H1 (cell line): ENCODE measurements around the gene SPECC1. TPM values are rescaled to one million over a fixed set of nuclear protein-coding genes. Genes with fewer than 3 reads are reported as not detected.

ENCODE experiments used
- ASH2L ChIP-seq: fragments of 200-600, 300-600 bp; sonication (generic); IDR thresholded peaks from one replicate; pipeline ENCODE4 v1.7.1; 2017; ENCODE audit warnings: low read length
- ATF2 ChIP-seq: IDR thresholded peaks from 2 replicates; pipeline ENCODE4 v1.6.1; 2012; ENCODE audit warnings: low read length, inconsistent platforms
- BACH1 ChIP-seq: IDR thresholded peaks from 2 replicates; pipeline ENCODE4 v1.6.1; 2012; ENCODE audit warnings: low read length, improper control_type of control experiment
- CBX5 ChIP-seq: fragments of 300-800, 300-1000 bp; sonication (generic); IDR thresholded peaks from 2 replicates; pipeline ENCODE4 v1.7.1; 2016; ENCODE audit warnings: antibody characterized with exemption, low read length, low read depth
- CBX8 ChIP-seq: fragments of 300-800, 300-1000 bp; sonication (generic); IDR thresholded peaks from 2 replicates; pipeline ENCODE4 v1.7.1; 2016; ENCODE audit warnings: low read depth, low read length, borderline replicate concordance
- CHD1 ChIP-seq: IDR thresholded peaks from 2 replicates; pipeline ENCODE4 v1.6.1; 2012; ENCODE audit warnings: low read depth, low read length, improper control_type of control experiment
- CREB1 ChIP-seq: IDR thresholded peaks from 2 replicates; pipeline ENCODE4 v1.6.1; 2012; ENCODE audit warnings: inconsistent platforms
- GTF2F1 ChIP-seq: IDR thresholded peaks from 2 replicates; pipeline ENCODE4 v1.6.1; 2012; ENCODE audit warnings: low read depth, low read length, improper control_type of control experiment, borderline replicate concordance
- HDAC2 ChIP-seq, 2 experiments: fragments of 300-600 bp in 1 of 2; sonication (generic) in 1 of 2; IDR thresholded peaks; 2 replicates each; pipeline ENCODE4 v1.6.1; 2011 to 2012; ENCODE audit warnings: low read depth in 2 of 2, low read length in 2 of 2, mild to moderate bottlenecking in 2 of 2, moderate library complexity in 2 of 2, borderline replicate concordance in 1 of 2, inconsistent platforms in 1 of 2
- HDAC6 ChIP-seq: IDR thresholded peaks from one replicate; pipeline ENCODE4 v1.7.1; 2012; ENCODE audit warnings: low read depth, mild to moderate bottlenecking, inconsistent platforms, low read length, moderate library complexity
- KDM4A ChIP-seq: IDR thresholded peaks from one replicate; pipeline ENCODE4 v1.7.1; 2012; ENCODE audit warnings: low read depth, mild to moderate bottlenecking, moderate library complexity, low read length, inconsistent platforms; ENCODE audit not compliant: severe bottlenecking
- MAX ChIP-seq: IDR thresholded peaks from 2 replicates; pipeline ENCODE4 v1.6.1; 2012; ENCODE audit warnings: inconsistent platforms
- POLR2A ChIP-seq, 2 experiments: IDR thresholded peaks; 1 replicate in 1 of 2; 2 replicates in 1 of 2; pipeline ENCODE4 v1.6.1; 2011; ENCODE audit warnings: low read depth in 2 of 2, low read length in 2 of 2, mild to moderate bottlenecking in 2 of 2; ENCODE audit errors: control extremely low read depth in 1 of 2
- RAD21 ChIP-seq, 2 experiments: IDR thresholded peaks in 1 of 2; conservative IDR thresholded peaks in 1 of 2; 2 replicates each; pipeline ENCODE4 v1.6.1; 2011; ENCODE audit warnings: low read depth in 2 of 2, low read length in 2 of 2, improper control_type of control experiment in 1 of 2, inconsistent platforms in 1 of 2, mild to moderate bottlenecking in 1 of 2, moderate library complexity in 1 of 2
- RBBP5 ChIP-seq: IDR thresholded peaks from 2 replicates; pipeline ENCODE4 v1.7.1; 2012; ENCODE audit warnings: low read depth, mild to moderate bottlenecking, inconsistent platforms, low read length, moderate library complexity, borderline replicate concordance
- RFX5 ChIP-seq: IDR thresholded peaks from 2 replicates; pipeline ENCODE4 v1.6.1; 2011; ENCODE audit warnings: low read depth, low read length, improper control_type of control experiment, borderline replicate concordance
- RXRA ChIP-seq: IDR thresholded peaks from 2 replicates; pipeline ENCODE4 v1.6.1; 2011; ENCODE audit warnings: low read depth, mild to moderate bottlenecking, low read length, moderate library complexity; ENCODE audit not compliant: insufficient read depth
- SP1 ChIP-seq: IDR thresholded peaks from 2 replicates; pipeline ENCODE4 v1.6.1; 2011; ENCODE audit warnings: low read depth, low read length
- SUZ12 ChIP-seq: fragments of 200-600 bp; sonication (generic); IDR thresholded peaks from 2 replicates; pipeline ENCODE4 v1.6.1; 2012; ENCODE audit warnings: mild to moderate bottlenecking, inconsistent platforms, low read length, moderate library complexity, mixed read lengths
- TAF7 ChIP-seq: optimal IDR thresholded peaks from 2 replicates; pipeline ENCODE3; 2011; ENCODE audit warnings: low read depth, mild to moderate bottlenecking, inconsistent platforms, low read length, moderate library complexity, borderline replicate concordance
- TCF12 ChIP-seq: IDR thresholded peaks from 2 replicates; pipeline ENCODE4 v1.6.1; 2011; ENCODE audit warnings: low read depth, mild to moderate bottlenecking, low read length
- TEAD4 ChIP-seq: IDR thresholded peaks from 2 replicates; pipeline ENCODE4 v1.6.1; 2012; ENCODE audit warnings: low read depth, low read length, inconsistent platforms, mixed read lengths
- YY1 ChIP-seq: IDR thresholded peaks from 2 replicates; pipeline ENCODE4 v1.6.1; 2011; ENCODE audit warnings: low read depth, mild to moderate bottlenecking, low read length
- polyA plus RNA-seq, 7 experiments: library from polyadenylated mRNA; depleted of rRNA in 3 of 7; stranded (reverse) in 5 of 7; unstranded in 2 of 7; fragments of >200 nt in 5 of 7; fragments of 200-250 nt in 2 of 7; gene quantifications; 1 replicate in 5 of 7; 2 replicates in 1 of 7; 4 replicates in 1 of 7; pipeline versions ENCODE4 v1.2.1 to v1.2.3, GENCODE V29; 2011 to 2013; ENCODE audit warnings: missing spikeins in 2 of 7, mixed read lengths in 2 of 7
- total RNA-seq: library from RNA; stranded (reverse); fragmentation: NEBNext Ultra II Directional; extraction: Animal tissue kit (Norgen Biotek cat#: 25700); gene quantifications from 2 replicates; pipeline ENCODE4 v1.2.1, GENCODE V29; 2021

SPECC1 gene
- total and polyA plus RNA-seq, 2 of the 8 experiments (the other 6 are each of a cell fraction or from before 2014, with no cell fraction given), result 35.8 to 87.9 TPM

- TF ChIP-seq ATF2, result no peak
- peak in 1 of 2 experiments; percentile 0; a peak in 1 of 4 replicates for TF ChIP-seq RAD21 (IDR thresholded peaks at IDR 0.05 in 1 of 2, conservative IDR thresholded peaks at IDR 0.05 in 1 of 2; ENCODE audit: low read depth in 2 of 2, low read length in 2 of 2)
- peak; percentile 59 for TF ChIP-seq TAF7
- peak; percentile 97 for TF ChIP-seq ASH2L
- TF ChIP-seq HDAC6, result no peak
- TF ChIP-seq CHD1, result no peak
- no peak for TF ChIP-seq BACH1
- no peak for TF ChIP-seq HDAC2 (IDR thresholded peaks at IDR 0.05; ENCODE audit: borderline replicate concordance in 1 of 2, low read depth in 2 of 2, low read length in 2 of 2)
- TF ChIP-seq MAX, result no peak
- TF ChIP-seq RFX5, result no peak
- no peak for TF ChIP-seq GTF2F1
- 0 out of 2 replicates have a peak, but pooled peaks have one; percentile 26 for TF ChIP-seq CREB1
- TF ChIP-seq SP1, result no peak
- TF ChIP-seq CBX5, result no peak
- no peak for TF ChIP-seq SUZ12
- no peak for TF ChIP-seq TCF12
- TF ChIP-seq RXRA, result no peak
- TF ChIP-seq POLR2A (IDR thresholded peaks at IDR 0.05; ENCODE audit: control extremely low read depth in 1 of 2, low read depth in 2 of 2, low read length in 2 of 2), result peak in 1 of 2 experiments; percentile 78; a peak in 1 of 3 replicates
- no peak for TF ChIP-seq YY1
- peak; percentile 56; the same call in 1 of the 2 replicates for TF ChIP-seq RBBP5
- TF ChIP-seq KDM4A, result peak; percentile 68
- TF ChIP-seq CBX8, result no peak
- peak; percentile 68 for TF ChIP-seq TEAD4
Observed at GRCh38 chr17:20156196-20157000, 147.2 kb downstream of the SPECC1 start (continued).
